Activated CD4-positive, alpha-beta T cell treated with anti-CD3 and anti-CD28 coated beads for 4 hours (primary cell): Measurements from ENCODE around the gene GDAP2.
"Not testable (repeated sequence)": the region's sequence is repeated elsewhere in the genome, so short reads cannot be mapped to it uniquely, and the experiment has no call there.

ENCODE experiments used
- DNase-seq, 2 donors: peaks; one replicate each; pipeline ENCODE4 v3.0.0-alpha.2; 2020

Gene GDAP2

GRCh38 chr1:117929343-117930172, at the start of gene GDAP2, which contains the start of gene WDR3:
GDAP2 (minus strand) TSS chr1:117929621; CDS start chr1:117920357, 9,264 bp downstream.
WDR3 (plus strand) TSS chr1:117929739; CDS start chr1:117933320, 3,581 bp downstream.
- peak; percentile 94 to 95 for DNase-seq

GRCh38 chr1:117976381-117976780, 47.0 kb upstream of the GDAP2 start:
- no peak for DNase-seq

- no peak for DNase-seq
These were observed 42.4 kb upstream of the GDAP2 start for GRCh38 chr1:117971777-117972176.

GRCh38 chr1:117970252-117970651, 40.8 kb upstream of the GDAP2 start:
- no peak for DNase-seq

- DNase-seq = no peak
These were observed 38.5 kb upstream of the GDAP2 start for GRCh38 chr1:117967881-117968280.

GRCh38 chr1:117967477-117967876, 38.1 kb upstream of the GDAP2 start:
- DNase-seq = no peak

GRCh38 chr1:117964290-117965038, 35.0 kb upstream of the GDAP2 start:
- no peak for DNase-seq

GRCh38 chr1:117959364-117959763, 29.9 kb upstream of the GDAP2 start:
- no peak for DNase-seq

GRCh38 chr1:117952386-117952785, 23.0 kb upstream of the GDAP2 start:
- DNase-seq = no peak

GRCh38 chr1:117942293-117942692, 12.9 kb upstream of the GDAP2 start:
- no peak for DNase-seq

GRCh38 chr1:117933769-117934168, 4.3 kb upstream of the GDAP2 start:
- no peak for DNase-seq

GRCh38 chr1:117932576-117932975, 3.2 kb upstream of the GDAP2 start:
- DNase-seq = no peak

- DNase-seq = no peak
These were observed 1.1 kb upstream of the GDAP2 start for GRCh38 chr1:117930484-117930883.

- no peak for DNase-seq
These were observed 689 bp upstream of the GDAP2 start for GRCh38 chr1:117930173-117930447.

- peak in 1 of 2 donors; percentile 22 for DNase-seq
These were observed 509 bp downstream of the GDAP2 start for GRCh38 chr1:117928881-117929342.

GRCh38 chr1:117925981-117926380, 3.4 kb downstream of the GDAP2 start:
- DNase-seq = no peak

- not testable (repeated sequence) for DNase-seq
These were observed 6.7 kb downstream of the GDAP2 start for GRCh38 chr1:117922717-117923116.

- DNase-seq = no peak
These were observed 7.4 kb downstream of the GDAP2 start for GRCh38 chr1:117921991-117922390.

GRCh38 chr1:117919376-117919775, 10.0 kb downstream of the GDAP2 start:
- DNase-seq = no peak

- DNase-seq = no peak
These were observed 18.4 kb downstream of the GDAP2 start for GRCh38 chr1:117911051-117911450.

GRCh38 chr1:117905019-117905418, 24.4 kb downstream of the GDAP2 start:
- DNase-seq = no peak

GRCh38 chr1:117904485-117904884, 24.9 kb downstream of the GDAP2 start:
- no peak for DNase-seq

GRCh38 chr1:117902944-117903343, 26.5 kb downstream of the GDAP2 start:
- DNase-seq = no peak

- no peak for DNase-seq
These were observed 29.6 kb downstream of the GDAP2 start for GRCh38 chr1:117899801-117900200.
